SK-N-SH treated with all-trans-retinoic acid at 6 μM for 48 hours (cell line): ENCODE measurements around the gene ACSL1.

Experiments used
- ATAC-seq: fragments of 200-7000 bp; cut with Tn5 transposase; 3 replicates; pipeline ENCODE4 v1.9.1; 2020; ENCODE audit warnings: mild to moderate bottlenecking, moderate library complexity
- ARNTL ChIP-seq: fragments of 450-650 bp; formaldehyde crosslinking; IDR thresholded peaks from 2 replicates; pipeline ENCODE4 v1.5.0; 2020; ENCODE audit warnings: low read depth, mild to moderate bottlenecking, moderate library complexity, borderline replicate concordance
- BACH2 ChIP-seq: fragments of 250-450 bp; sonication (Bioruptor Pico); IDR thresholded peaks from 2 replicates; pipeline ENCODE4 v1.9.0; 2021; ENCODE audit warnings: mild to moderate bottlenecking, borderline replicate concordance
- CREB5 ChIP-seq: fragments of 250-450 bp; sonication (Bioruptor Pico); IDR thresholded peaks from 2 replicates; pipeline ENCODE4 v1.5.1; 2020; ENCODE audit warnings: low read depth, mild to moderate bottlenecking, moderate library complexity
- CSDC2 ChIP-seq: fragments of 250-450 bp; sonication (Bioruptor Pico); IDR thresholded peaks from 2 replicates; pipeline ENCODE4 v1.5.0; 2020; ENCODE audit warnings: mild to moderate bottlenecking, moderate library complexity
- ESRRG ChIP-seq: fragments of 250-450 bp; sonication (Bioruptor Pico); IDR thresholded peaks from 2 replicates; pipeline ENCODE4 v1.6.1; 2021; ENCODE audit warnings: mild to moderate bottlenecking
- GLIS3 ChIP-seq: fragments of 250-450 bp; sonication (Bioruptor Pico); IDR thresholded peaks from 2 replicates; pipeline ENCODE4 v1.5.0; 2020; ENCODE audit warnings: mild to moderate bottlenecking, moderate library complexity
- ISL1 ChIP-seq: fragments of 250-450 bp; sonication (Bioruptor Pico); IDR thresholded peaks from 2 replicates; pipeline ENCODE4 v2.1.2; 2022; ENCODE audit warnings: mild to moderate bottlenecking, moderate library complexity
- OSR1 ChIP-seq: fragments of 250-450 bp; sonication (Bioruptor Pico); IDR thresholded peaks from 2 replicates; pipeline ENCODE4 v1.8.0; 2022; ENCODE audit warnings: moderate library complexity, mild to moderate bottlenecking, inconsistent platforms
- PATZ1 ChIP-seq: fragments of 250-450 bp; sonication (Bioruptor Pico); IDR thresholded peaks from 2 replicates; pipeline ENCODE4 v1.8.0; 2020; ENCODE audit warnings: mild to moderate bottlenecking, moderate library complexity, borderline replicate concordance
- POU6F1 ChIP-seq: fragments of 250-450 bp; sonication (Bioruptor Pico); IDR thresholded peaks from 2 replicates; pipeline ENCODE4 v1.8.0; 2021; ENCODE audit warnings: low read depth, mild to moderate bottlenecking, moderate library complexity, borderline replicate concordance
- PPARA ChIP-seq: fragments of 250-450 bp; sonication (Bioruptor Pico); IDR thresholded peaks from 2 replicates; pipeline ENCODE4 v1.5.0; 2020; ENCODE audit warnings: mild to moderate bottlenecking, borderline replicate concordance
- RARB ChIP-seq: fragments of 250-450 bp; sonication (Bioruptor Pico); IDR thresholded peaks from 2 replicates; pipeline ENCODE4 v1.8.0; 2021; ENCODE audit warnings: mild to moderate bottlenecking, moderate library complexity
- SNAI2 ChIP-seq: fragments of 250-450 bp; sonication (Bioruptor Pico); IDR thresholded peaks from 2 replicates; pipeline ENCODE4 v1.5.0; 2020; ENCODE audit warnings: mild to moderate bottlenecking, moderate library complexity
- TCF4 ChIP-seq: fragments of 250-450 bp; sonication (Bioruptor Pico); IDR thresholded peaks from 2 replicates; pipeline ENCODE4 v1.8.0; 2021; ENCODE audit warnings: mild to moderate bottlenecking, moderate library complexity, borderline replicate concordance
- TOX ChIP-seq: fragments of 250-450 bp; sonication (Bioruptor Pico); IDR thresholded peaks from 2 replicates; pipeline ENCODE4 v1.8.0; 2021; ENCODE audit warnings: mild to moderate bottlenecking, moderate library complexity, borderline replicate concordance
- ZC3H10 ChIP-seq: fragments of 250-450 bp; sonication (Bioruptor Pico); IDR thresholded peaks from 2 replicates; pipeline ENCODE4 v1.5.1; 2021; ENCODE audit warnings: mild to moderate bottlenecking, moderate library complexity
- ZFP3 ChIP-seq: fragments of 250-450 bp; sonication (Bioruptor Pico); IDR thresholded peaks from 2 replicates; pipeline ENCODE4 v1.5.0; 2020; ENCODE audit warnings: mild to moderate bottlenecking, moderate library complexity
- ZFP30 ChIP-seq: fragments of 450-650 bp; formaldehyde crosslinking; IDR thresholded peaks from 2 replicates; pipeline ENCODE4 v1.5.0; 2022; ENCODE audit warnings: mild to moderate bottlenecking, moderate library complexity
- ZNF565 ChIP-seq: fragments of 450-650 bp; formaldehyde crosslinking; conservative IDR thresholded peaks from 2 replicates; pipeline ENCODE4 v1.5.0; 2020; ENCODE audit warnings: low read depth, mild to moderate bottlenecking, moderate library complexity
- ZNF70 ChIP-seq: fragments of 450-650 bp; formaldehyde crosslinking; IDR thresholded peaks from 2 replicates; pipeline ENCODE4 v1.5.0; 2020; ENCODE audit warnings: mild to moderate bottlenecking, moderate library complexity
- ZNF8 ChIP-seq: fragments of 450-650 bp; formaldehyde crosslinking; IDR thresholded peaks from 2 replicates; pipeline ENCODE4 v1.5.0; 2020; ENCODE audit warnings: mild to moderate bottlenecking, moderate library complexity
- TF ChIP-seq, protein P1 (sequence below): fragments of 250-450 bp; sonication (Bioruptor Pico); IDR thresholded peaks from 2 replicates; pipeline ENCODE4 v1.5.1; 2021; ENCODE audit warnings: mild to moderate bottlenecking, moderate library complexity
- TF ChIP-seq, protein P2 (sequence below): fragments of 250-450 bp; sonication (Bioruptor Pico); IDR thresholded peaks from 2 replicates; pipeline ENCODE4 v1.5.0; 2020; ENCODE audit warnings: mild to moderate bottlenecking, moderate library complexity

The ACSL1 gene

DNA sequence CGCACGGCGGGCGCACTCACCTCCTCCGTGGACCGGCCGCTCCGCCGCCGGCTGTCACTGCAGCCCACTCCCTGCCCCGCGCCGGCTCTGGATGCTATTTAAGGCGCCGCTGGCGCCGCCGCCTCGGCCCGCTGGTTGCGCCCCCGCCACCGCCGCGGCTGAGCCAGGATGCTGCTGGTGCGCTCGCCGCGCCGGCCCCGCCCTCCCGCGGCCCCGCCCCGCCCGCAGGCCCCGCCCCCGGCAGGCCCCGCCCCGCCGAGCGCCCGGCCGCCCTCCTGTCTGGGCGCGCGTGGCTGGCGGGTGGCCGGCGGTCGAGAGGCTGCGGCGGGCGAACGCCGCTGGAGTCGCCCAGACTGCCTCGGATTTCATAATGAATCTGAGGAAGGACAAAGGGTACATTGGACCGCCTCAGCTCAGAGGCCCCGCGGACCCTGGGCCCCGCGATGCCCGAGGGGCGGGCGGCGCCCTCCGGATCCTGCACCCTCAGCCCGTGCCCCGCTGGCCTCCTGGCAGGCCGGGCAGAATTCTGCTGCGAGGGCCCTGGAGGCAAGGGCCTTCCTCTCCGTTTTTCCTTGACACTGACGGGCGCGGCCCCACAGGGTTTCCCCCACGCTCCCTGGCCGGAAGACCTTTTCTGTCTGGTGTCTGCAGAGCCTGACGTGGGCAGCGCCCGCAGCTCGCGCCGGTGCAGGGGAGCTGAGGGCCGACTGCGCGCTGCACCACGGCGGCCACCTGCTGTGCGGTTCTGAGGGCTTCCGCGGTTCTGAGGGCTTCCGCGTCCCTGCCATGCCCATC lies at the start of gene ACSL1:
Gene ACSL1 (minus strand): TSS at position 73 of the 795 bp plus-strand sequence. CDS start 22,454 bp downstream, outside the sequence.
- TF ChIP-seq ZNF565 (CRISPR knock-in tag) (no peak), BACH2 (CRISPR knock-in tag) (no peak), ISL1 (CRISPR knock-in tag) (no peak), ZC3H10 (CRISPR knock-in tag) (no peak), ESRRG (CRISPR knock-in tag) (no peak), RARB (CRISPR knock-in tag) (no peak), CSDC2 (CRISPR knock-in tag) (no peak), TOX (CRISPR knock-in tag) (no peak), PPARA (no peak), ZNF70 (CRISPR knock-in tag) (no peak), ZFP30 (no peak), TCF4 (CRISPR knock-in tag) (no peak), ARNTL (CRISPR knock-in tag) (no peak), ZFP3 (CRISPR knock-in tag) (no peak), ZNF8 (CRISPR knock-in tag) (no peak), GLIS3 (CRISPR knock-in tag) (no peak), OSR1 (CRISPR knock-in tag) (no peak)
- TF ChIP-seq, protein P1, sequence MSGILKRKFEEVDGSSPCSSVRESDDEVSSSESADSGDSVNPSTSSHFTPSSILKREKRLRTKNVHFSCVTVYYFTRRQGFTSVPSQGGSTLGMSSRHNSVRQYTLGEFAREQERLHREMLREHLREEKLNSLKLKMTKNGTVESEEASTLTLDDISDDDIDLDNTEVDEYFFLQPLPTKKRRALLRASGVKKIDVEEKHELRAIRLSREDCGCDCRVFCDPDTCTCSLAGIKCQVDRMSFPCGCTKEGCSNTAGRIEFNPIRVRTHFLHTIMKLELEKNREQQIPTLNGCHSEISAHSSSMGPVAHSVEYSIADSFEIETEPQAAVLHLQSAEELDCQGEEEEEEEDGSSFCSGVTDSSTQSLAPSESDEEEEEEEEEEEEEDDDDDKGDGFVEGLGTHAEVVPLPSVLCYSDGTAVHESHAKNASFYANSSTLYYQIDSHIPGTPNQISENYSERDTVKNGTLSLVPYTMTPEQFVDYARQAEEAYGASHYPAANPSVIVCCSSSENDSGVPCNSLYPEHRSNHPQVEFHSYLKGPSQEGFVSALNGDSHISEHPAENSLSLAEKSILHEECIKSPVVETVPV (CRISPR knock-in tag): no peak
- TF ChIP-seq, protein P2, sequence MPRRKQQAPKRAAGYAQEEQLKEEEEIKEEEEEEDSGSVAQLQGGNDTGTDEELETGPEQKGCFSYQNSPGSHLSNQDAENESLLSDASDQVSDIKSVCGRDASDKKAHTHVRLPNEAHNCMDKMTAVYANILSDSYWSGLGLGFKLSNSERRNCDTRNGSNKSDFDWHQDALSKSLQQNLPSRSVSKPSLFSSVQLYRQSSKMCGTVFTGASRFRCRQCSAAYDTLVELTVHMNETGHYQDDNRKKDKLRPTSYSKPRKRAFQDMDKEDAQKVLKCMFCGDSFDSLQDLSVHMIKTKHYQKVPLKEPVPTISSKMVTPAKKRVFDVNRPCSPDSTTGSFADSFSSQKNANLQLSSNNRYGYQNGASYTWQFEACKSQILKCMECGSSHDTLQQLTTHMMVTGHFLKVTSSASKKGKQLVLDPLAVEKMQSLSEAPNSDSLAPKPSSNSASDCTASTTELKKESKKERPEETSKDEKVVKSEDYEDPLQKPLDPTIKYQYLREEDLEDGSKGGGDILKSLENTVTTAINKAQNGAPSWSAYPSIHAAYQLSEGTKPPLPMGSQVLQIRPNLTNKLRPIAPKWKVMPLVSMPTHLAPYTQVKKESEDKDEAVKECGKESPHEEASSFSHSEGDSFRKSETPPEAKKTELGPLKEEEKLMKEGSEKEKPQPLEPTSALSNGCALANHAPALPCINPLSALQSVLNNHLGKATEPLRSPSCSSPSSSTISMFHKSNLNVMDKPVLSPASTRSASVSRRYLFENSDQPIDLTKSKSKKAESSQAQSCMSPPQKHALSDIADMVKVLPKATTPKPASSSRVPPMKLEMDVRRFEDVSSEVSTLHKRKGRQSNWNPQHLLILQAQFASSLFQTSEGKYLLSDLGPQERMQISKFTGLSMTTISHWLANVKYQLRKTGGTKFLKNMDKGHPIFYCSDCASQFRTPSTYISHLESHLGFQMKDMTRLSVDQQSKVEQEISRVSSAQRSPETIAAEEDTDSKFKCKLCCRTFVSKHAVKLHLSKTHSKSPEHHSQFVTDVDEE: no peak

DNA sequence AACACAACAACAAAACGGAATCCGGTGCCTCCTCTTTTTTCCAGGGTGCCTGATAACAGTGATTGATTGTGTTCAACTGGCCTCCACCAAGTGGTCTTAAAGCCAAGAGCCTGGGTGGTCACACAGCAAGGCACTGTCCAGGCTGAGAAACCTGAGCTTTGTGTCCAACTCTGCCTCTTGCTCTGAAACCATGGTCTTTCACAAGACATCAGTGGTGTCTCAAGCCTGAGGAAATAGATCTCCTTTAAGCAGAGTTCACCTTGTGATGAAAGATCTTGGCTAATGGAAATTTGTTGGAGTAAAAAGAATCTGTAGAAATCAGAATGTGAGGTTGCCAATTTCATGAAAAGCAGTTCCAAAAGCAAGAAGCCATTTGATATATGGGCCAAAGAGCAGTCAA lies 47.3 kb upstream of the ACSL1 start:
- no peak for ATAC-seq
- TF ChIP-seq RARB (CRISPR knock-in tag) (no peak), TCF4 (CRISPR knock-in tag) (no peak), SNAI2 (no peak), CSDC2 (CRISPR knock-in tag) (no peak), ZFP3 (CRISPR knock-in tag) (no peak), PATZ1 (CRISPR knock-in tag) (no peak), GLIS3 (CRISPR knock-in tag) (no peak), ZC3H10 (CRISPR knock-in tag) (no peak), PPARA (no peak), ZFP30 (no peak), CREB5 (no peak), ARNTL (CRISPR knock-in tag) (no peak), TOX (CRISPR knock-in tag) (no peak), BACH2 (CRISPR knock-in tag) (no peak), ESRRG (CRISPR knock-in tag) (no peak), ZNF70 (CRISPR knock-in tag) (no peak), ZNF565 (CRISPR knock-in tag) (no peak), POU6F1 (CRISPR knock-in tag) (no peak)
- TF ChIP-seq, protein P1 (CRISPR knock-in tag): no peak
- TF ChIP-seq, protein P2: no peak
- TF ChIP-seq, all 23 proteins: peak for 0

More for the DNA sequence above, at the start of gene ACSL1:
- peak; percentile 86 for ATAC-seq
